GM20000 (cell line): Measurements from ENCODE around the gene SHC1.
"Not testable (repeated sequence)": the region's sequence is repeated elsewhere in the genome, so short reads cannot be mapped to it uniquely, and the experiment has no call there.

Experiments used
- DNase-seq: peaks from one replicate; pipeline ENCODE4 v3.0.0; 2012; ENCODE audit warnings: low spot score
- CTCF ChIP-seq: IDR thresholded peaks from 2 replicates; pipeline ENCODE4 v1.5.1; 2012; ENCODE audit warnings: mild to moderate bottlenecking, control low read depth; ENCODE audit errors: extremely low read depth, missing control alignments

Gene SHC1

GRCh38 chr1:154990276-154990675 lies 19.7 kb upstream of the SHC1 start:
- no peak for TF ChIP-seq CTCF
- no peak for DNase-seq

- DNase-seq, result no peak
- no peak for TF ChIP-seq CTCF
Measured at GRCh38 chr1:154989195-154989860, 18.8 kb upstream of the SHC1 start.

- no peak for DNase-seq
- no peak for TF ChIP-seq CTCF
Measured at GRCh38 chr1:154988058-154988954, 17.8 kb upstream of the SHC1 start.

GRCh38 chr1:154987326-154987725 lies 16.8 kb upstream of the SHC1 start:
- no peak for DNase-seq
- TF ChIP-seq CTCF, result no peak

- DNase-seq, result not testable (repeated sequence)
Measured at GRCh38 chr1:154986736-154987135, 16.2 kb upstream of the SHC1 start.

- no peak for TF ChIP-seq CTCF
- no peak for DNase-seq
Measured at GRCh38 chr1:154983776-154984466, 13.4 kb upstream of the SHC1 start.

GRCh38 chr1:154982897-154983648 lies 12.5 kb upstream of the SHC1 start, which contains the start of gene FLAD1:
FLAD1 (plus strand) TSS chr1:154983344; CDS start chr1:154983695, 351 bp downstream.
- TF ChIP-seq CTCF, result no peak
- DNase-seq, result peak; percentile 94
